CD8-positive, alpha-beta memory T cell (primary cell): ENCODE data around the gene ZNF574. TPM values are rescaled to one million over a fixed set of nuclear protein-coding genes. Genes with fewer than 3 reads are reported as not detected.
A peak's percentile ranks its signal among the peaks of the same experiment; 100 is the strongest.

ENCODE experiments used
- CTCF ChIA-PET: fragments of 350-600 bp; sonication (Branson Sonifier 250); formaldehyde crosslinking; loops from one replicate; lab custom pipeline; 2021; ENCODE audit warnings: antibody characterized with exemption; lab: Charles Lee
- POLR2A ChIA-PET: fragments of 350-600 bp; sonication (Branson Sonifier 250); formaldehyde crosslinking; loops from one replicate; lab custom pipeline; 2021; ENCODE audit warnings: antibody characterized with exemption; lab: Charles Lee
- DNase-seq, 5 donors: peaks; one replicate each; pipeline versions ENCODE4 v3.0.0 to v3.0.0-alpha.2; 2020 to 2022; ENCODE audit warnings: mixed read lengths in 1 of 5
- H3K27ac ChIP-seq: one replicate; pipeline ENCODE4 v1.7.0; 2013; ENCODE audit warnings: low read depth, mild to moderate bottlenecking, low read length, moderate library complexity
- H3K27me3 ChIP-seq: 2 replicates; pipeline ENCODE4 v1.7.0; 2013; ENCODE audit warnings: low read length, mild to moderate bottlenecking; ENCODE audit not compliant: insufficient read depth, poor library complexity, severe bottlenecking
- H3K36me3 ChIP-seq: 2 replicates; pipeline ENCODE4 v1.7.0; 2013; ENCODE audit warnings: mild to moderate bottlenecking, low read length, moderate library complexity; ENCODE audit not compliant: insufficient read depth
- H3K4me1 ChIP-seq: 2 replicates; pipeline ENCODE4 v1.7.0; 2013; ENCODE audit warnings: mild to moderate bottlenecking, low read length, moderate library complexity; ENCODE audit not compliant: insufficient read depth
- H3K4me3 ChIP-seq: 2 replicates; pipeline ENCODE4 v1.7.0; 2013; ENCODE audit warnings: mild to moderate bottlenecking, low read length
- H3K9me3 ChIP-seq: 2 replicates; pipeline ENCODE4 v1.7.0; 2013; ENCODE audit warnings: mild to moderate bottlenecking, low read length
- H3K27ac Mint-ChIP-seq, 8 donors: one replicate each; pipeline ENCODE4 v1.8.0; 2020 to 2021; ENCODE audit warnings: mixed read lengths in 8 of 8, mild to moderate bottlenecking in 6 of 8, inconsistent platforms in 3 of 8, moderate library complexity in 3 of 8
- H3K27me3 Mint-ChIP-seq, 2 donors: one replicate each; pipeline ENCODE4 v1.8.0; 2020 to 2021; ENCODE audit warnings: mixed read lengths in 2 of 2, mild to moderate bottlenecking in 1 of 2, moderate library complexity in 1 of 2
- H3K36me3 Mint-ChIP-seq, 3 donors: one replicate each; pipeline ENCODE4 v1.8.0; 2020 to 2021; ENCODE audit warnings: mixed read lengths in 3 of 3, inconsistent platforms in 1 of 3, mild to moderate bottlenecking in 1 of 3
- H3K4me1 Mint-ChIP-seq, 3 donors: one replicate each; pipeline ENCODE4 v1.8.0; 2020 to 2021; ENCODE audit warnings: mixed read lengths in 3 of 3, inconsistent platforms in 1 of 3, mild to moderate bottlenecking in 1 of 3
- H3K4me3 Mint-ChIP-seq, 7 donors: one replicate each; pipeline ENCODE4 v1.8.0; 2020 to 2021; ENCODE audit warnings: mixed read lengths in 7 of 7, mild to moderate bottlenecking in 6 of 7, moderate library complexity in 4 of 7, inconsistent platforms in 2 of 7
- H3K9me3 Mint-ChIP-seq, 5 donors: one replicate each; pipeline ENCODE4 v1.8.0; 2020 to 2022; ENCODE audit warnings: mixed read lengths in 5 of 5, mild to moderate bottlenecking in 3 of 5, moderate library complexity in 2 of 5, inconsistent platforms in 1 of 5
- polyA plus RNA-seq: library from polyadenylated mRNA; unstranded; fragments of 300-500 nt; fragmentation: Illumina TruSeq; gene quantifications from one replicate; pipeline ENCODE4 v1.2.3, GENCODE V29; 2021
- total RNA-seq, 2 experiments: library from RNA; stranded (reverse); gene quantifications; one replicate each; pipeline ENCODE4 v1.2.3, GENCODE V29; 2021

Gene ZNF574
- total and polyA plus RNA-seq, 3 experiments from 2014 or later = 18.8 to 24.9 (median 21.9) TPM

DNA sequence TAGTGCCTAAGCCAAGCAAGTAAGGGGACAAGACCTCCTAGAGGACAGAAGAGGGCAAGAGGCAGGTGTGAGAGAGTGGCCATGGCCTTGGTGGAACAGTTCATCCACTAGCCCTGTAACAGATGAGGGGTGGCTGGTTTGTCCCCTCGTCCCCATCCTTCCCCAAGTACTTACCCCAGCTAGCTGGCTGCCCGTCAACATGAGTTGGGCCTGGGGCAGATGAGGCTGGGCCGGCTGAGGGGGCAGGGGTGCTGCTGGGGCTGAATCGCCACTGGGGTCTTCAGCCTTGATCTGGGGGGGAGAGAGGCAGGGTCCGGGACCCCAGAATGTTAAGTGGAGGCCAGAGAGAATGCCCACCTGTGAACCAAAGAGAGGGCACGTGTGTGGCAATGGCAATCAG is 41.1 kb downstream of the ZNF574 start:
- Mint-ChIP-seq H3K27me3 (no peaks in the 10 kb centered on the region), H3K27ac (peak overlapping the region in 3 of 8 donors; percentile 27 to 96 (median 82)), H3K9me3 (no peaks in the 10 kb centered on the region), H3K4me1 (peaks cover 19 to 27% (median 21%) of the 10 kb centered on the region in 3 donors), H3K36me3 (peaks cover 0 to 62% (median 9%) of the 10 kb centered on the region in 3 donors), H3K4me3 (no peak overlapping the region)
- CTCF ChIA-PET = interaction anchor here (1.7 kb wide), 1 partner anchor 9 kb away, joined by 6 read pairs; no protein-coding TSS in a partner anchor
- Histone ChIP-seq H3K27me3 (no peaks in the 10 kb centered on the region), H3K4me1 (peaks cover 14% of the 10 kb centered on the region), H3K4me3 (no peak overlapping the region), H3K9me3 (no peaks in the 10 kb centered on the region), H3K36me3 (peaks cover 7% of the 10 kb centered on the region), H3K27ac (no peak overlapping the region)
- DNase-seq = no peak
- POLR2A ChIA-PET = no interaction called here

DNA sequence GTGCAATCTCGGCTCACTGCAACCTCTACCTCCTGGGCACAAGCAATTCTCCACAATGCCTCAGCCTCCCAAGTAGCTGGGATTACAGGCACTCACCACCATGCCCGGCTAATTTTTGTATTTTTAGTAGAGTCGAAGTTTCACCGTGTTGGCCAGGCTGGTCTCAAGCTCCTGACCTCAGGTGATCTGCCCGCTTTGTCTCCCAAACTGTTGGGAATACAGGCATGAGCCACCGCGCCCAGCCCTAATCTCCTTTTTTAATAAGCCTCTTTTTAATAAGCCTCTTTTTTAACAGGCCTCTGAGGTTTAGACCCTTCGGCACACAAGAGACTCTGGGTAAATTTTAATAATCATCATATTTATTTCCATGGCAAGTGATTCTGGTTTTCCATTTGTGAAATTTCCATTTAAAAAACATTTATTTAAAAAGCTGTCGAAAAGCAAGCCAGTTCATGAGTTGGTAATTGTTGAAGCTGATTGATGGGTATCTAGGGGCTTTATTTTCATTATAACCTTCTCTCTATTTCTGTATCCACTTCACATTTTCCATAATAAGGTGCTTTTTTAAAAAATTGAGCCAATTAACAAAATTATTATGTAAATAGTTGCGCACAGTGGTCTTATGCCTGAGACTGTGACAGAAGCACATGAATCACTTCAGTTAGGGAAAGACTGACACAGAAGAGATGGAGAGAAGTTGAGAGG is 44.5 kb downstream of the ZNF574 start:
- DNase-seq = no peak
- H3K4me3 Mint-ChIP-seq = peak overlapping the region in 6 of 7 donors; percentile 19 to 80 (median 48)
- ChIA-PET CTCF (interaction anchor here (0.8 to 2.6 kb wide), 3 partner anchors 12 to 171 kb away, joined by 3 to 15 read pairs (median 4); partner anchors contain the start of gene POU2F2), POLR2A (interaction anchor here (1.7 kb wide), 1 partner anchor 11 kb away, joined by 5 read pairs; the partner anchor contains the start of gene POU2F2)
- no peaks in the 10 kb centered on the region for H3K27me3 ChIP-seq
- peak overlapping the region; percentile 86 to 98 (median 95) for H3K27ac Mint-ChIP-seq
- peaks cover 44 to 53% (median 45%) of the 10 kb centered on the region in 3 donors for H3K4me1 Mint-ChIP-seq
- H3K36me3 Mint-ChIP-seq = peaks cover 0 to 48% (median 6%) of the 10 kb centered on the region in 3 donors
- no peaks in the 10 kb centered on the region for H3K9me3 ChIP-seq
- H3K36me3 ChIP-seq = peaks cover 7% of the 10 kb centered on the region
- H3K27me3 Mint-ChIP-seq = no peaks in the 10 kb centered on the region
- H3K27ac ChIP-seq = no peak overlapping the region
- no peak overlapping the region for H3K4me3 ChIP-seq
- peaks cover 46% of the 10 kb centered on the region for H3K4me1 ChIP-seq
- H3K9me3 Mint-ChIP-seq = no peaks in the 10 kb centered on the region

GRCh38 chr19:42121036-42121621 is 45.2 kb downstream of the ZNF574 start:
- CTCF ChIA-PET = interaction anchor here (0.7 to 2.6 kb wide), 2 partner anchors 11 to 13 kb away, joined by 6 to 15 read pairs; partner anchors contain the start of gene POU2F2
- H3K9me3 ChIP-seq = no peaks in the 10 kb centered on the region
- no peaks in the 10 kb centered on the region for H3K27me3 ChIP-seq
- Mint-ChIP-seq H3K36me3 (peaks cover 0 to 41% (median 4%) of the 10 kb centered on the region in 3 donors), H3K27ac (peak overlapping the region; percentile 86 to 98 (median 95)), H3K27me3 (no peaks in the 10 kb centered on the region), H3K4me1 (peaks cover 48 to 59% (median 51%) of the 10 kb centered on the region in 3 donors), H3K9me3 (no peaks in the 10 kb centered on the region), H3K4me3 (peak overlapping the region in 6 of 7 donors; percentile 19 to 81 (median 63))
- peaks cover 48% of the 10 kb centered on the region for H3K4me1 ChIP-seq
- POLR2A ChIA-PET = interaction anchor here (1.7 kb wide), 1 partner anchor 11 kb away, joined by 5 read pairs; the partner anchor contains the start of gene POU2F2
- peak overlapping the region; percentile 64 for H3K27ac ChIP-seq
- peaks cover 3% of the 10 kb centered on the region for H3K36me3 ChIP-seq
- no peak for DNase-seq
- H3K4me3 ChIP-seq = no peak overlapping the region

DNA sequence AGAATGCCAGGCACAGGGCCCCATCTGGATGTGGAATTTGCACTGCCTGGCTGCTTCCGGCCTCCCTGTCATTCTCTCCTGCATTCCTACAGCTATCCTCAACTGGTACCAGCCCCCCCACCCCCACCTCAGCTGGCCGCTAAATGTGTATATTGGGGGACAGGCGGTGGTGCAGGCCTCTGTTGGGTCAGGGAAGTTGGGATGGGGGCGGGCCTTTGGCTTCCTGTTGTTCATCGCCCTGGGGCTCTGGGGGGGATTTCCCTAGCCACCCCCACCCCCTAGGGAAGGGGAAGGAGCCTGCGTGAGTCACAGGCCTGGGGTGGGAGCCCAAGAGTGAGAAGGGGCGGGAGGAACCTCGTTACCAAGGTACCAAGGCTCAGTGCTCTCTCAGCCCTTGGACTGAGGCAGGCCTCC is 45.7 kb downstream of the ZNF574 start:
- peak; percentile 41 to 83 (median 53) for DNase-seq
- H3K4me3 ChIP-seq = peak overlapping the region; percentile 32
- POLR2A ChIA-PET = no interaction called here
- no peaks in the 10 kb centered on the region for H3K9me3 ChIP-seq
- H3K27ac Mint-ChIP-seq = peak overlapping the region; percentile 86 to 98 (median 95)
- H3K9me3 Mint-ChIP-seq = no peaks in the 10 kb centered on the region
- CTCF ChIA-PET = interaction anchor here (0.5 to 4.1 kb wide), 3 partner anchors 10 to 24 kb away, joined by 3 to 31 read pairs (median 6); partner anchors contain the start of gene POU2F2
- no peaks in the 10 kb centered on the region for H3K36me3 ChIP-seq
- H3K36me3 Mint-ChIP-seq = peaks cover 0 to 36% (median 4%) of the 10 kb centered on the region in 3 donors
- peak overlapping the region in 6 of 7 donors; percentile 45 to 81 (median 70) for H3K4me3 Mint-ChIP-seq
- H3K4me1 ChIP-seq = peaks cover 48% of the 10 kb centered on the region
- H3K27ac ChIP-seq = peak overlapping the region; percentile 64
- H3K27me3 Mint-ChIP-seq = no peaks in the 10 kb centered on the region
- no peaks in the 10 kb centered on the region for H3K27me3 ChIP-seq
- peaks cover 51 to 63% (median 51%) of the 10 kb centered on the region in 3 donors for H3K4me1 Mint-ChIP-seq

DNA sequence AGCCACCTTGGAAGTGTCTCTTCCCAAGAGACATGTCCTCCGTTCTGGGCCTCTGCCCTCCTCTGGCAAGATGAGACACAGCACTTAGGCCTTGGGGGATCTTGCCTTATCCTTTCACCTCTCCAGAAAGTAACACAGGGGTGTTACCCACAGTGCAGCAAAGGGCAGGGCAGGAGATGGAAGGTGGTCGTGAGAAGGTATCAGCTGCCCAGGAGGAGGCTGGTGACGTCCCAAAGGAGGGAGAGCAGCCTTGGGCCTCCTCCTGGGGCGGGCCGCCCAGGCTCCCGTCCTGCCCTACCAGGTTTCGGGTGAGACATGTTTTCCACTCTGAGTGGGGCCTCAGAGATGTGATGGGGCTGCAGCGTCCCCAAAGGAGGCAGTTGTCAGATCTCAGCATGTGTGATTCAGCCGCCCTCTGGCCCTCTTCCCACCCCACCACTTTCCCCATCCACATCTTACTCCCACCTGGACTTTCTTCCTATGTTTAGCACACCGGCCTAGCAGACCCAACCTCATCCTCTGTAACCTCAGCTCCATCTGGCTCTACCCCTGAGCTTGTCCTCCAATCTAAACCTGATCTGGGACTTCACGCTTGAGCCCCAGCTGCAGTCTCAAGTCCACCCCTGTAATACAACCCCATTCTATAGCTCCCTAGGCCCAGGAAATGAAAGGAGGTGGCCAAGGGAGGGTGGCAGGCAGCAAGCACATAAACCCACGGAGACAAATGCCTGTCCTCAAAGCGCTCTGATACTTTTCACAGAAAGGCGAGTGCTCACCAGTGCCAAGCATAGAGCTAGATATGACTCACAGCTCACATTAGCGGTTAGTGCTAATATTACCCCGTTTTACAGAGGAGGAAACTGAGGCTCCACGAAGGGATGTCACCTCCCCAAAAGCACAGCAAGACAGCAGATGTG is 47.0 kb downstream of the ZNF574 start:
- Mint-ChIP-seq H3K36me3 (peaks cover 0 to 28% (median 4%) of the 10 kb centered on the region in 3 donors), H3K9me3 (no peaks in the 10 kb centered on the region), H3K4me1 (peaks cover 56 to 73% (median 60%) of the 10 kb centered on the region in 3 donors), H3K4me3 (peak overlapping the region; percentile 16 to 81 (median 71)), H3K27me3 (no peaks in the 10 kb centered on the region), H3K27ac (peak overlapping the region; percentile 86 to 98 (median 95))
- ChIA-PET POLR2A (interaction anchor here (0.6 to 1.5 kb wide), 2 partner anchors 19 to 125 kb away, joined by 3 to 5 read pairs; no protein-coding TSS in a partner anchor), CTCF (interaction anchor here (0.8 to 4.1 kb wide), 9 partner anchors 8 to 220 kb away, joined by 3 to 31 read pairs (median 4); partner anchors contain the start of gene POU2F2)
- Histone ChIP-seq H3K27ac (peak overlapping the region; percentile 64), H3K4me1 (peaks cover 48% of the 10 kb centered on the region), H3K4me3 (peak overlapping the region; percentile 32), H3K9me3 (no peaks in the 10 kb centered on the region), H3K27me3 (no peaks in the 10 kb centered on the region), H3K36me3 (no peaks in the 10 kb centered on the region)
- DNase-seq = peak in 1 of 5 donors; percentile 62

GRCh38 chr19:42123765-42124164 is 47.8 kb downstream of the ZNF574 start:
- H3K36me3 Mint-ChIP-seq = peaks cover 0 to 22% (median 2%) of the 10 kb centered on the region in 3 donors
- no peaks in the 10 kb centered on the region for H3K27me3 Mint-ChIP-seq
- H3K9me3 ChIP-seq = no peaks in the 10 kb centered on the region
- no peak overlapping the region for H3K27ac ChIP-seq
- DNase-seq = no peak
- peak overlapping the region; percentile 16 to 81 (median 71) for H3K4me3 Mint-ChIP-seq
- peaks cover 48% of the 10 kb centered on the region for H3K4me1 ChIP-seq
- ChIA-PET POLR2A (interaction anchor here (0.6 to 1.5 kb wide), 2 partner anchors 20 to 126 kb away, joined by 3 to 5 read pairs; no protein-coding TSS in a partner anchor), CTCF (interaction anchor here (1.1 to 4.1 kb wide), 8 partner anchors 9 to 121 kb away, joined by 3 to 31 read pairs (median 5); partner anchors contain the start of gene POU2F2)
- no peaks in the 10 kb centered on the region for H3K27me3 ChIP-seq
- H3K4me3 ChIP-seq = no peak overlapping the region
- no peaks in the 10 kb centered on the region for H3K36me3 ChIP-seq
- no peaks in the 10 kb centered on the region for H3K9me3 Mint-ChIP-seq
- peak overlapping the region; percentile 86 to 98 (median 94) for H3K27ac Mint-ChIP-seq
- H3K4me1 Mint-ChIP-seq = peaks cover 59 to 80% (median 66%) of the 10 kb centered on the region in 3 donors
